K562 treated with DMSO at 1 percent for 24 hours (cell line): Measurements from ENCODE around the gene LBR. TPM values are rescaled to one million over a fixed set of nuclear protein-coding genes. Genes with fewer than 3 reads are reported as not detected.

ENCODE experiments used
- total RNA-seq: library from RNA; unstranded; fragments of 300-600 nt; gene quantifications from 2 replicates; pipeline ENCODE4 v1.2.3, GENCODE V29; 2022; ENCODE audit warnings: low read depth; ENCODE audit not compliant: insufficient read depth

The LBR gene
- 40.8 and 48.0 TPM in 2 replicates for total RNA-seq

GRCh38 chr1:225427235-225428067, at the start of gene LBR:
TSS of gene LBR (minus strand) at chr1:225428038. CDS start at chr1:225424075, 3,963 bp downstream.

Other genes with a start within 250 kb of the LBR start
- gene ENAH, start 225.1 kb upstream of the LBR start, total RNA-seq: 0.17 TPM in 1 of 2 replicates, not detected in the other